H1 (cell line): Measurements from ENCODE around the gene ARL5C. TPM values are rescaled to one million over a fixed set of nuclear protein-coding genes. Genes with fewer than 3 reads are reported as not detected.

ENCODE experiments used
- ASH2L ChIP-seq: fragments of 200-600, 300-600 bp; sonication (generic); IDR thresholded peaks from one replicate; pipeline ENCODE4 v1.7.1; 2017; ENCODE audit warnings: low read length
- CHD1 ChIP-seq: IDR thresholded peaks from 2 replicates; pipeline ENCODE4 v1.6.1; 2012; ENCODE audit warnings: low read depth, low read length, improper control_type of control experiment
- CHD7 ChIP-seq: fragments of 300-600 bp; sonication (generic); IDR thresholded peaks from 2 replicates; pipeline ENCODE4 v1.7.1; 2012; ENCODE audit warnings: low read length, moderate library complexity, mild to moderate bottlenecking, inconsistent platforms; ENCODE audit not compliant: insufficient replicate concordance
- CREB1 ChIP-seq: IDR thresholded peaks from 2 replicates; pipeline ENCODE4 v1.6.1; 2012; ENCODE audit warnings: inconsistent platforms
- RNF2 ChIP-seq: fragments of 200-900, 300-1000 bp; sonication (generic); IDR thresholded peaks from 2 replicates; pipeline ENCODE4 v1.7.1; 2016; ENCODE audit warnings: borderline replicate concordance, low read depth, mild to moderate bottlenecking, antibody characterized with exemption, low read length; ENCODE audit not compliant: poor library complexity, severe bottlenecking; ENCODE audit errors: missing control alignments
- RXRA ChIP-seq: IDR thresholded peaks from 2 replicates; pipeline ENCODE4 v1.6.1; 2011; ENCODE audit warnings: low read depth, mild to moderate bottlenecking, low read length, moderate library complexity; ENCODE audit not compliant: insufficient read depth
- SIRT6 ChIP-seq: IDR thresholded peaks from one replicate; pipeline ENCODE4 v1.7.1; 2012; ENCODE audit warnings: low read length, inconsistent platforms
- ZNF274 ChIP-seq: IDR thresholded peaks from 2 replicates; pipeline ENCODE4 v1.7.0; 2012; ENCODE audit warnings: low read length, borderline replicate concordance; ENCODE audit errors: extremely low read depth
- polyA plus RNA-seq, 7 experiments: library from polyadenylated mRNA; depleted of rRNA in 3 of 7; stranded (reverse) in 5 of 7; unstranded in 2 of 7; fragments of >200 nt in 5 of 7; fragments of 200-250 nt in 2 of 7; gene quantifications; 1 replicate in 5 of 7; 2 replicates in 1 of 7; 4 replicates in 1 of 7; pipeline versions ENCODE4 v1.2.1 to v1.2.3, GENCODE V29; 2011 to 2013; ENCODE audit warnings: missing spikeins in 2 of 7, mixed read lengths in 2 of 7
- total RNA-seq: library from RNA; stranded (reverse); fragmentation: NEBNext Ultra II Directional; extraction: Animal tissue kit (Norgen Biotek cat#: 25700); gene quantifications from 2 replicates; pipeline ENCODE4 v1.2.1, GENCODE V29; 2021
- TF ChIP-seq, protein P1 (sequence below): IDR thresholded peaks from 2 replicates; pipeline ENCODE4 v1.6.1; 2012; ENCODE audit warnings: inconsistent platforms
- TF ChIP-seq, protein P2 (sequence below): IDR thresholded peaks from 2 replicates; pipeline ENCODE4 v1.6.1; 2011; ENCODE audit warnings: low read depth, mild to moderate bottlenecking, low read length; ENCODE audit not compliant: insufficient read depth

ARL5C gene
- total and polyA plus RNA-seq, 2 of the 8 experiments (the other 6 are each of a cell fraction or from before 2014, with no cell fraction given), result not detected

DNA sequence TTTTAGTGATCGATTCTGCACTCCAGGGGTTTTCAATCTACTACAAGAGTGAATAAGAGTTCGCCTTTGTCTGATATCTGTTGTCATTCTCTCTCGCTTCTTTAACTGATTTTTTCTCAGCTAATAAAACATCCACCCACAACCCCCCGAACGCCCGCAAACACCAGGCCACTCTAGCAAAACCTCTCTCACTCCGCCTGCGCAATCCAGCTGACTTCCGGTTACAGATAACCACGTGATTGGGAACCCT is 33.8 kb upstream of the ARL5C start (continued):
- TF ChIP-seq, protein P1, sequence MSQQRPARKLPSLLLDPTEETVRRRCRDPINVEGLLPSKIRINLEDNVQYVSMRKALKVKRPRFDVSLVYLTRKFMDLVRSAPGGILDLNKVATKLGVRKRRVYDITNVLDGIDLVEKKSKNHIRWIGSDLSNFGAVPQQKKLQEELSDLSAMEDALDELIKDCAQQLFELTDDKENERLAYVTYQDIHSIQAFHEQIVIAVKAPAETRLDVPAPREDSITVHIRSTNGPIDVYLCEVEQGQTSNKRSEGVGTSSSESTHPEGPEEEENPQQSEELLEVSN, result peak; percentile 31; the same call in 1 of the 2 replicates
- TF ChIP-seq RXRA, result no peak
- TF ChIP-seq, protein P2, sequence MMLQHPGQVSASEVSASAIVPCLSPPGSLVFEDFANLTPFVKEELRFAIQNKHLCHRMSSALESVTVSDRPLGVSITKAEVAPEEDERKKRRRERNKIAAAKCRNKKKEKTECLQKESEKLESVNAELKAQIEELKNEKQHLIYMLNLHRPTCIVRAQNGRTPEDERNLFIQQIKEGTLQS, result peak; percentile 77
- TF ChIP-seq ZNF274, result no peak
- no peak for TF ChIP-seq RNF2
- TF ChIP-seq SIRT6, result no peak
- TF ChIP-seq CHD1, result no peak
- TF ChIP-seq CREB1, result no peak
- TF ChIP-seq ASH2L, result no peak
- TF ChIP-seq CHD7, result no peak
